ENCODE measurements around the gene C4B.

The C4B gene

GRCh38 chr6:32074996-32075532 lies 60.5 kb downstream of the C4B start:
- Histone ChIP-seq H2AFZ (ENCODE audit: low read length) (no peak overlapping the region), H3K27me3 (replicated peaks; ENCODE audit: insufficient read depth, low read length) (peaks cover 91% of the 10 kb centered on the region), H3K4me2 (ENCODE audit: low read depth, low read length) (no peak overlapping the region), H4K20me1 (ENCODE audit: insufficient read depth, low read length) (no peaks in the 10 kb centered on the region), H3K79me2 (ENCODE audit: low read length) (no peaks in the 10 kb centered on the region), H3F3A (ENCODE audit: insufficient read depth, low read length) (no peaks in the 10 kb centered on the region), H3K36me3 (replicated peaks; ENCODE audit: insufficient read depth, low read length) (no peaks in the 10 kb centered on the region), H3K4me3 (ENCODE audit: low read length) (no peak overlapping the region), H3K27ac (ENCODE audit: low read length) (no peak overlapping the region), H3K9ac (ENCODE audit: low read length) (no peak overlapping the region), H3K9me3 (replicated peaks; ENCODE audit: insufficient read depth, low read length) (no peaks in the 10 kb centered on the region), H3K9me2 (replicated peaks; ENCODE audit: insufficient read depth, low read length) (no peaks in the 10 kb centered on the region), H3K4me1 (ENCODE audit: low read length) (no peaks in the 10 kb centered on the region)
- DNase-seq: no peak
- no peak for TF ChIP-seq EZH2 (optimal IDR thresholded peaks at IDR 0.05; ENCODE audit: low read depth, low read length)
- no peak for TF ChIP-seq CTCF (IDR thresholded peaks at IDR 0.05; ENCODE audit: low read length)
- no peak for TF ChIP-seq EZH2phosphoT487 (IDR thresholded peaks at IDR 0.05; ENCODE audit: low read length)

GRCh38 chr6:32075781-32076180 lies 61.2 kb downstream of the C4B start:
- Histone ChIP-seq H3K27ac (ENCODE audit: low read length) (no peak overlapping the region), H3K4me3 (ENCODE audit: low read length) (no peak overlapping the region), H3K9me3 (replicated peaks; ENCODE audit: insufficient read depth, low read length) (no peaks in the 10 kb centered on the region), H3K79me2 (ENCODE audit: low read length) (no peaks in the 10 kb centered on the region), H3K27me3 (replicated peaks; ENCODE audit: insufficient read depth, low read length) (peaks cover 91% of the 10 kb centered on the region), H3K9me2 (replicated peaks; ENCODE audit: insufficient read depth, low read length) (no peaks in the 10 kb centered on the region), H3F3A (ENCODE audit: insufficient read depth, low read length) (no peaks in the 10 kb centered on the region), H3K4me2 (ENCODE audit: low read depth, low read length) (no peak overlapping the region), H2AFZ (ENCODE audit: low read length) (no peak overlapping the region), H3K36me3 (replicated peaks; ENCODE audit: insufficient read depth, low read length) (no peaks in the 10 kb centered on the region), H3K9ac (ENCODE audit: low read length) (no peak overlapping the region), H3K4me1 (ENCODE audit: low read length) (no peaks in the 10 kb centered on the region), H4K20me1 (ENCODE audit: insufficient read depth, low read length) (no peaks in the 10 kb centered on the region)
- TF ChIP-seq CTCF (IDR thresholded peaks at IDR 0.05; ENCODE audit: low read length) (no peak), EZH2phosphoT487 (IDR thresholded peaks at IDR 0.05; ENCODE audit: low read length) (no peak), EZH2 (optimal IDR thresholded peaks at IDR 0.05; ENCODE audit: low read depth, low read length) (no peak)
- DNase-seq: no peak

GRCh38 chr6:32076321-32076809 lies 61.8 kb downstream of the C4B start:
- TF ChIP-seq EZH2phosphoT487 (IDR thresholded peaks at IDR 0.05; ENCODE audit: low read length) (no peak), EZH2 (optimal IDR thresholded peaks at IDR 0.05; ENCODE audit: low read depth, low read length) (no peak), CTCF (IDR thresholded peaks at IDR 0.05; ENCODE audit: low read length) (no peak)
- Histone ChIP-seq H3K36me3 (replicated peaks; ENCODE audit: insufficient read depth, low read length) (no peaks in the 10 kb centered on the region), H4K20me1 (ENCODE audit: insufficient read depth, low read length) (no peaks in the 10 kb centered on the region), H3K79me2 (ENCODE audit: low read length) (no peaks in the 10 kb centered on the region), H3K9me3 (replicated peaks; ENCODE audit: insufficient read depth, low read length) (no peaks in the 10 kb centered on the region), H2AFZ (ENCODE audit: low read length) (no peak overlapping the region), H3K27ac (ENCODE audit: low read length) (no peak overlapping the region), H3K27me3 (replicated peaks; ENCODE audit: insufficient read depth, low read length) (peaks cover 91% of the 10 kb centered on the region), H3K9ac (ENCODE audit: low read length) (no peak overlapping the region), H3F3A (ENCODE audit: insufficient read depth, low read length) (no peaks in the 10 kb centered on the region), H3K4me1 (ENCODE audit: low read length) (no peaks in the 10 kb centered on the region), H3K4me3 (ENCODE audit: low read length) (no peak overlapping the region), H3K9me2 (replicated peaks; ENCODE audit: insufficient read depth, low read length) (no peaks in the 10 kb centered on the region), H3K4me2 (ENCODE audit: low read depth, low read length) (no peak overlapping the region)
- DNase-seq: no peak
